Head of caudate nucleus (tissue), 42 donors: ENCODE results near the gene ESX1.
"Not testable (repeated sequence)": the region's sequence is repeated elsewhere in the genome, so short reads cannot be mapped to it uniquely, and the experiment has no call there.

Experiments used
- DNase-seq, 42 donors: peaks; one replicate each; pipeline versions ENCODE4 v3.0.0 to v3.0.0-alpha.2; 2020 to 2021; ENCODE audit warnings: mixed read lengths in 7 of 42
- intact Hi-C: fragments of 100-400 bp; cut with DNase I; formaldehyde crosslinking; loops from one replicate; pipeline ENCODE4 v1.15.0; 2022

Gene ESX1

GRCh38 chrX:104254442-104255115, at the start of gene ESX1:
Gene ESX1, minus strand, starts transcription at chrX:104254933. Its CDS starts 84 bp downstream, at chrX:104254849.
- no peak for DNase-seq
- intact Hi-C loops: no loop called here

- intact Hi-C loops: no loop called here
- DNase-seq: no peak
Observed at GRCh38 chrX:104295636-104296035, 40.9 kb upstream of the ESX1 start.

GRCh38 chrX:104288961-104289360, 34.2 kb upstream of the ESX1 start:
- intact Hi-C loops: no loop called here
- DNase-seq: no peak

- no peak for DNase-seq
- intact Hi-C loops: no loop called here
Observed at GRCh38 chrX:104288269-104288668, 33.5 kb upstream of the ESX1 start.

- no peak for DNase-seq
- intact Hi-C loops: no loop called here
Observed at GRCh38 chrX:104285201-104285600, 30.5 kb upstream of the ESX1 start.

- intact Hi-C loops: no loop called here
- no peak for DNase-seq
Observed at GRCh38 chrX:104284507-104284906, 29.8 kb upstream of the ESX1 start.

GRCh38 chrX:104282166-104282725, 27.5 kb upstream of the ESX1 start:
- intact Hi-C loops: no loop called here
- no peak for DNase-seq

- intact Hi-C loops: no loop called here
- DNase-seq: no peak
Observed at GRCh38 chrX:104281564-104281963, 26.8 kb upstream of the ESX1 start.

GRCh38 chrX:104280609-104281008, 25.9 kb upstream of the ESX1 start:
- DNase-seq: no peak
- intact Hi-C loops: no loop called here

- DNase-seq: peak; percentile 34 to 83 (median 64)
- intact Hi-C loops: no loop called here
Observed at GRCh38 chrX:104270916-104271512, 16.3 kb upstream of the ESX1 start.

GRCh38 chrX:104270212-104270611, 15.5 kb upstream of the ESX1 start:
- DNase-seq: no peak
- intact Hi-C loops: no loop called here

- intact Hi-C loops: no loop called here
- DNase-seq: no peak
Observed at GRCh38 chrX:104255465-104255864, 732 bp upstream of the ESX1 start.

GRCh38 chrX:104253567-104254441, 929 bp downstream of the ESX1 start:
- peak in 1 of 42 donors; percentile 3 for DNase-seq
- intact Hi-C loops: no loop called here

GRCh38 chrX:104250470-104250869, 4.3 kb downstream of the ESX1 start:
- intact Hi-C loops: no loop called here
- no peak for DNase-seq

- DNase-seq, intact Hi-C loops: not testable (repeated sequence)
Observed at GRCh38 chrX:104230060-104230459, 24.7 kb downstream of the ESX1 start.

GRCh38 chrX:104211187-104211586, 43.5 kb downstream of the ESX1 start:
- intact Hi-C loops: no loop called here
- no peak for DNase-seq

- DNase-seq: no peak
- intact Hi-C loops: no loop called here
Observed at GRCh38 chrX:104205548-104205947, 49.2 kb downstream of the ESX1 start.
